ENCODE measurements around the gene ENOSF1. TPM values are rescaled to one million over a fixed set of nuclear protein-coding genes. Genes with fewer than 3 reads are reported as not detected.

Gene ENOSF1
- total and polyA plus RNA-seq, 2 of the 13 experiments (the other 11 are each of a cell fraction or from before 2014, with no cell fraction given) = 37.6 to 40.1 TPM

GRCh38 chr18:658001-658946, 54.2 kb downstream of the ENOSF1 start (continued):
- TF ChIP-seq BCL3 (CRISPR knock-in tag; IDR thresholded peaks at IDR 0.05) (no peak), ZNF33B (CRISPR knock-in tag; IDR thresholded peaks at IDR 0.05) (no peak; the same call in 1 of the 2 replicates), GMEB1 (CRISPR knock-in tag; IDR thresholded peaks at IDR 0.05; ENCODE audit: borderline replicate concordance) (no peak), PBX3 (CRISPR knock-in tag; IDR thresholded peaks at IDR 0.05; ENCODE audit: borderline replicate concordance) (no peak), ZNF335 (CRISPR knock-in tag; IDR thresholded peaks at IDR 0.05) (peak; percentile 76; the same call in 1 of the 2 replicates), ZUFSP (CRISPR knock-in tag; IDR thresholded peaks at IDR 0.05; ENCODE audit: borderline replicate concordance) (no peak), MAFF (IDR thresholded peaks at IDR 0.05; ENCODE audit: low read depth, low read length) (no peak), TOPORS (CRISPR knock-in tag; IDR thresholded peaks at IDR 0.05) (0 out of 2 replicates have a peak, but pooled peaks have one; percentile 16), KAT8 (CRISPR knock-in tag; IDR thresholded peaks at IDR 0.05) (peak; percentile 63), MTF2 (CRISPR knock-in tag; IDR thresholded peaks at IDR 0.05; ENCODE audit: borderline replicate concordance) (no peak), FOXO1 (CRISPR knock-in tag; IDR thresholded peaks at IDR 0.05) (peak; percentile 52; the same call in 1 of the 2 replicates), ZNF224 (CRISPR knock-in tag; IDR thresholded peaks at IDR 0.05) (peak; percentile 68; the same call in 1 of the 2 replicates), ETV5 (CRISPR knock-in tag; IDR thresholded peaks at IDR 0.05; ENCODE audit: borderline replicate concordance) (no peak; the same call in 1 of the 2 replicates), ZFYVE20 (CRISPR knock-in tag; IDR thresholded peaks at IDR 0.05; ENCODE audit: borderline replicate concordance, low read depth) (0 out of 2 replicates have a peak, but pooled peaks have one; percentile 10), RARG (CRISPR knock-in tag; IDR thresholded peaks at IDR 0.05; ENCODE audit: low read depth) (no peak), HINFP (CRISPR knock-in tag; IDR thresholded peaks at IDR 0.05; ENCODE audit: low read depth) (no peak), SRSF4 (IDR thresholded peaks at IDR 0.05; ENCODE audit: low read depth, low read length, poor library complexity, severe bottlenecking) (no peak)

Data from HepG2 (cell line).